Fibroblast of skin of left quadriceps (primary cell): ENCODE measurements around the gene LTBR.
A peak's percentile ranks its signal among the peaks of the same experiment; 100 is the strongest.

Experiments used
- DNase-seq, 2 experiments: peaks; one replicate each; pipeline ENCODE4 v3.0.0-alpha.2; 2013; ENCODE audit warnings: low read depth in 2 of 2

The LTBR gene

GRCh38 chr12:6382982-6383381 is 980 bp upstream of the LTBR start:
- no peak for DNase-seq

- DNase-seq, result no peak
These were observed 806 bp downstream of the LTBR start for GRCh38 chr12:6384499-6385436.

GRCh38 chr12:6386038-6386437 is 2.1 kb downstream of the LTBR start:
- DNase-seq, result no peak

- no peak for DNase-seq
These were observed 2.5 kb downstream of the LTBR start for GRCh38 chr12:6386491-6386890.

- DNase-seq, result no peak
These were observed 3.6 kb downstream of the LTBR start for GRCh38 chr12:6387541-6387940.

GRCh38 chr12:6390084-6390799 is 6.3 kb downstream of the LTBR start:
- no peak for DNase-seq

GRCh38 chr12:6391013-6391412 is 7.1 kb downstream of the LTBR start:
- no peak for DNase-seq

GRCh38 chr12:6392504-6392903 is 8.5 kb downstream of the LTBR start:
- no peak for DNase-seq

- DNase-seq, result no peak
These were observed 9.1 kb downstream of the LTBR start for GRCh38 chr12:6393109-6393508.

- DNase-seq, result no peak
These were observed 10.4 kb downstream of the LTBR start for GRCh38 chr12:6394398-6394797.

- DNase-seq, result no peak
These were observed 12.1 kb downstream of the LTBR start for GRCh38 chr12:6396031-6396430.

- DNase-seq, result no peak
These were observed 16.1 kb downstream of the LTBR start for GRCh38 chr12:6399884-6400644.

- no peak for DNase-seq
These were observed 20.4 kb downstream of the LTBR start for GRCh38 chr12:6404390-6404789.

- DNase-seq, result no peak
These were observed 22.0 kb downstream of the LTBR start for GRCh38 chr12:6405963-6406362.

GRCh38 chr12:6407236-6407954 is 23.4 kb downstream of the LTBR start:
- no peak for DNase-seq

GRCh38 chr12:6416596-6416995 is 32.6 kb downstream of the LTBR start:
- DNase-seq, result no peak

GRCh38 chr12:6418796-6419195 is 34.8 kb downstream of the LTBR start:
- DNase-seq, result no peak

- DNase-seq, result no peak
These were observed 36.4 kb downstream of the LTBR start for GRCh38 chr12:6420364-6420763.

GRCh38 chr12:6423267-6424007 is 39.5 kb downstream of the LTBR start:
- peak; percentile 79 to 82 for DNase-seq

GRCh38 chr12:6424008-6424347 is 40.0 kb downstream of the LTBR start:
- DNase-seq, result no peak

GRCh38 chr12:6424866-6425265 is 40.9 kb downstream of the LTBR start:
- DNase-seq, result no peak
